Measurements from ENCODE around the gene MVD.

The MVD gene

DNA sequence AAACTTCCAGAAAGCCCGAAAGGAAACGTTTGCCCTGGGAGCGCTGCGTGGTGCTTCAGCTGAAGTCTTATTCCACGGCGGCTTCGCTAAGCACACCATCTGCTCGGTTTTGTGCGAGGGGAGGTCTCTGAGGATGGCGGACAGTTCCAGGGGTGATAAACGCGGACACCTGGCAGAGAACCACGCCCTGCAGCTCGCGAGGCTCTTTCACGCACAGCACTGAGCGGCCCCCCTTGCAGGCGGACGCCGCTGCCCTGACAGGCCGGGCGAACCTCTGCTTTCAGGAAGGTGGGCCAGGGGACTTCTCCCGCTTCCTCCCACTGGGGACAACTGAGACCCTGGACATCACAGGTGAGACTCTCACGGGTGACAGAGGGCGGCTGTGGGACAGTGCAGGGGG, 3.7 kb downstream of the MVD start:
- Histone ChIP-seq H3K27me3 (no peaks in the 10 kb centered on the region), H3K4me2 (no peak overlapping the region), H3K4me1 (peaks cover 84% of the 10 kb centered on the region), H3K9ac (no peak overlapping the region), H4K20me1 (peaks cover 22% of the 10 kb centered on the region; the same call in 1 of the 2 replicates), H3K36me3 (peaks cover 24% of the 10 kb centered on the region), H3K9me3 (no peaks in the 10 kb centered on the region), H3K27ac (no peak overlapping the region), H3K4me3 (no peak overlapping the region)
- no peak for TF ChIP-seq Cebpa-rat (IDR thresholded peaks at IDR 0.05)

GRCh38 chr16:88658714-88659113, 4.2 kb downstream of the MVD start:
- Histone ChIP-seq H3K9me3 (no peaks in the 10 kb centered on the region), H3K4me1 (peaks cover 84% of the 10 kb centered on the region), H4K20me1 (peaks cover 17% of the 10 kb centered on the region; the same call in 1 of the 2 replicates), H3K9ac (no peak overlapping the region), H3K27ac (no peak overlapping the region), H3K4me3 (no peak overlapping the region), H3K36me3 (peaks cover 29% of the 10 kb centered on the region), H3K4me2 (0 out of 2 replicates have a peak overlapping the region, but pooled peaks have one; percentile 88), H3K27me3 (no peaks in the 10 kb centered on the region)
- TF ChIP-seq Cebpa-rat (IDR thresholded peaks at IDR 0.05), result no peak

GRCh38 chr16:88657371-88657770, 5.5 kb downstream of the MVD start:
- H3K4me1 ChIP-seq, result peaks cover 96% of the 10 kb centered on the region
- peak overlapping the region; percentile 85 for H3K27ac ChIP-seq
- TF ChIP-seq Cebpa-rat (IDR thresholded peaks at IDR 0.05), result no peak
- no peaks in the 10 kb centered on the region for H3K9me3 ChIP-seq
- H4K20me1 ChIP-seq, result peaks cover 13% of the 10 kb centered on the region; the same call in 1 of the 2 replicates
- peak overlapping the region; percentile 66 for H3K9ac ChIP-seq
- H3K27me3 ChIP-seq, result no peaks in the 10 kb centered on the region
- H3K36me3 ChIP-seq, result peaks cover 42% of the 10 kb centered on the region
- no peak overlapping the region for H3K4me3 ChIP-seq
- peak overlapping the region; percentile 88 for H3K4me2 ChIP-seq

GRCh38 chr16:88656291-88656980, 6.5 kb downstream of the MVD start:
- Histone ChIP-seq H3K9ac (peak overlapping the region; percentile 66), H3K4me3 (no peak overlapping the region), H3K27me3 (no peaks in the 10 kb centered on the region), H3K36me3 (peaks cover 45% of the 10 kb centered on the region), H3K4me1 (peaks cover 96% of the 10 kb centered on the region), H3K27ac (peak overlapping the region; percentile 85), H3K9me3 (no peaks in the 10 kb centered on the region), H3K4me2 (peak overlapping the region; percentile 88), H4K20me1 (peaks cover 4% of the 10 kb centered on the region; the same call in 1 of the 2 replicates)
- TF ChIP-seq Cebpa-rat (IDR thresholded peaks at IDR 0.05), result no peak

DNA sequence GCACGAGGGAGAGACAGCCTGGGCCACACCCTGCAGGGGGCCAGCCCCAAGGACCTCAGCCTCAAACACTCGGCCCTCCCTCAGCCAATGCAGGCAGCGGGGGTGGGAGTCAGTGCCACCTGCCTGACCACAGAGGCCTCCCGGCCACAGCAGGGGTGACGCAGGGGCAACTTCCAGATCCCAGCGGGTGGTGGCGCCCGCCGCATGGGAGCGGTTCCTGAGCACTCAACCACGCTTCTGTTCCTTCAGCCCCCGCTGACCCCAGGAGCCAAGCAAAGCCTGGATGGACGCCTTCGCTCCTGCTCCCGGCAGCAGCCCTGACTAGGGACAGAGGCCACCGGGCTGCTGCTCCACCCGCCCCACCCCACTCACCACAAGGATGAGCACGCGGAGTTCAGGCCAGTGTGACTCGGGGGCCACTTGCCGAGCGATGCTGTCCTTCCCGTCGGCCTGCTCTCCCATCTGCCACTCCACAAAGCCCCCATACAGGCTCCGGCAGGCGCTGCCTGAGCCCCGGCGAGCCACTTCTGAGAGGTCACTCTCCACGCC, 7.1 kb downstream of the MVD start:
- Histone ChIP-seq H3K9ac (peak overlapping the region; percentile 66), H3K36me3 (peaks cover 45% of the 10 kb centered on the region), H3K9me3 (no peaks in the 10 kb centered on the region), H3K27ac (peak overlapping the region; percentile 85), H3K4me3 (0 out of 2 replicates have a peak overlapping the region, but pooled peaks have one; percentile 5), H3K27me3 (no peaks in the 10 kb centered on the region), H4K20me1 (no peaks in the 10 kb centered on the region), H3K4me2 (peak overlapping the region; percentile 88), H3K4me1 (peaks cover 93% of the 10 kb centered on the region)
- no peak for TF ChIP-seq Cebpa-rat (IDR thresholded peaks at IDR 0.05)

- peaks cover 43% of the 10 kb centered on the region for H3K36me3 ChIP-seq
- H3K9me3 ChIP-seq, result no peaks in the 10 kb centered on the region
- TF ChIP-seq Cebpa-rat (IDR thresholded peaks at IDR 0.05), result no peak
- no peaks in the 10 kb centered on the region for H3K27me3 ChIP-seq
- 0 out of 2 replicates have a peak overlapping the region, but pooled peaks have one; percentile 14 for H3K9ac ChIP-seq
- peak overlapping the region; percentile 85; the same call in 1 of the 2 replicates for H3K27ac ChIP-seq
- H3K4me3 ChIP-seq, result 0 out of 2 replicates have a peak overlapping the region, but pooled peaks have one; percentile 5
- H3K4me2 ChIP-seq, result peak overlapping the region; percentile 88
- peaks cover 87% of the 10 kb centered on the region for H3K4me1 ChIP-seq
- peaks cover 5% of the 10 kb centered on the region for H4K20me1 ChIP-seq
These were observed 7.7 kb downstream of the MVD start for GRCh38 chr16:88655053-88655732.

GRCh38 chr16:88654363-88655052, 8.4 kb downstream of the MVD start:
- peaks cover 86% of the 10 kb centered on the region for H3K4me1 ChIP-seq
- H3K27me3 ChIP-seq, result no peaks in the 10 kb centered on the region
- H3K27ac ChIP-seq, result no peak overlapping the region
- H3K9ac ChIP-seq, result 0 out of 2 replicates have a peak overlapping the region, but pooled peaks have one; percentile 14
- H3K4me2 ChIP-seq, result peak overlapping the region; percentile 88
- no peak overlapping the region for H3K4me3 ChIP-seq
- H3K9me3 ChIP-seq, result no peaks in the 10 kb centered on the region
- peaks cover 12% of the 10 kb centered on the region for H4K20me1 ChIP-seq
- H3K36me3 ChIP-seq, result peaks cover 39% of the 10 kb centered on the region
- no peak for TF ChIP-seq Cebpa-rat (IDR thresholded peaks at IDR 0.05)

DNA sequence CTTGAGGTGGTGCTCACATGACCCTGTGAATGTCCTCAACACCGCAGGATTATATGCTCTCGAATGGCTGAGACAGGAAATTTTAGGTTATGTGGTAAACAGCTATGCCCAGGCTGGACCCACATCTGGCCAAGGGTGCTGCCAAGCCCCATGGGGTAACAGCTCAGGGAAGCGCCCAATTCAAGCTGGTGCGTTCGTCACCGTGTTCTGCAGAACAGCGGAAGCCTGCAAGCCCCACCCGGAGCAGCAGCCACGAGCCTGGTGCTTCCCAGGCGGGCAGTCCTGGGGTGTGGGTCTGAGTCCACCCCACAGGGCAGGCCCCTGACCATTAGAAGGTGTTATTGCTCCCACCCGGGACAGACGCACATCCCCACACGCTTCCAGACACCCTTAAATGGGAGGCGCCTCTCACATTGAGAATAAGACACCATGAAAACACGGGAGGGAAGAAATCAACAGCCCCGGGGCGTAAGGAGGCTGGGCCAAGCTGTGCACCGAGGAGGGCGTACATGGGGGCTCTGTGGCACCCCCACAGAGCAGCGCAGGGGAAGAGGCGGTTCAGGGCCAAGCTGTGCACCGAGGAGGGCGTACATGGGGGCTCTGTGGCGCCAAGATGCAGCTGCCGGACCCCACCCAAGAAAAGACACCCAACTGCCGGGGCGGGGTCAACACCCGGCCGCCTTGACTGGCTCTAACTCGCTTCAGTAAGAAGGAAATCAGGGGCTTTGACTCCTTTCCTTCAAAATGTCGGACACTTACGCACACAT, 9.1 kb downstream of the MVD start:
- no peak overlapping the region for H3K4me3 ChIP-seq
- H3K9me3 ChIP-seq, result no peaks in the 10 kb centered on the region
- no peaks in the 10 kb centered on the region for H3K27me3 ChIP-seq
- H3K27ac ChIP-seq, result no peak overlapping the region
- H3K36me3 ChIP-seq, result peaks cover 41% of the 10 kb centered on the region
- no peak overlapping the region for H3K9ac ChIP-seq
- TF ChIP-seq Cebpa-rat (IDR thresholded peaks at IDR 0.05), result no peak
- peak overlapping the region; percentile 100 for H3K4me2 ChIP-seq
- H3K4me1 ChIP-seq, result peaks cover 86% of the 10 kb centered on the region
- peaks cover 19% of the 10 kb centered on the region for H4K20me1 ChIP-seq

- Histone ChIP-seq H3K27me3 (no peaks in the 10 kb centered on the region), H3K4me3 (no peak overlapping the region), H3K27ac (peak overlapping the region; percentile 96), H3K36me3 (peaks cover 41% of the 10 kb centered on the region), H4K20me1 (peaks cover 26% of the 10 kb centered on the region), H3K9me3 (no peaks in the 10 kb centered on the region), H3K9ac (0 out of 2 replicates have a peak overlapping the region, but pooled peaks have one; percentile 29), H3K4me2 (peak overlapping the region; percentile 100), H3K4me1 (peaks cover 87% of the 10 kb centered on the region)
- TF ChIP-seq Cebpa-rat (IDR thresholded peaks at IDR 0.05), result no peak
These were observed 9.8 kb downstream of the MVD start for GRCh38 chr16:88653101-88653500.
